Ectodermal cell (in vitro differentiated cells): Measurements from ENCODE around the gene DOK1.

Experiments used
- H3K27ac ChIP-seq: 2 replicates; pipeline ENCODE4 v1.7.0; 2013; ENCODE audit warnings: mild to moderate bottlenecking, low read depth, low read length; ENCODE audit not compliant: insufficient read depth, poor library complexity, severe bottlenecking
- H3K27me3 ChIP-seq: 2 replicates; pipeline ENCODE4 v1.7.0; 2013; ENCODE audit warnings: mild to moderate bottlenecking, low read length; ENCODE audit not compliant: insufficient read depth, control insufficient read depth, poor library complexity, severe bottlenecking
- H3K36me3 ChIP-seq: one replicate; pipeline ENCODE4 v1.7.0; 2013; ENCODE audit warnings: low read length; ENCODE audit not compliant: control insufficient read depth, insufficient read depth
- H3K4me1 ChIP-seq: one replicate; pipeline ENCODE4 v1.7.0; 2013; ENCODE audit warnings: low read length; ENCODE audit not compliant: control insufficient read depth, insufficient read depth
- H3K4me3 ChIP-seq: 2 replicates; pipeline ENCODE4 v1.7.0; 2013; ENCODE audit warnings: low read depth, low read length, control low read depth; ENCODE audit not compliant: insufficient read depth
- H3K9me3 ChIP-seq: 2 replicates; pipeline ENCODE4 v1.7.0; 2013; ENCODE audit warnings: mild to moderate bottlenecking, low read length, moderate library complexity; ENCODE audit not compliant: control insufficient read depth
- WGBS, 2 experiments: methylation state at CpG; one replicate each; pipeline ENCODE4 v1.1.7; 2013; ENCODE audit warnings: missing lambda C conversion rate in 2 of 2; 5-methylcytosine and 5-hydroxymethylcytosine counted together

DOK1 gene

GRCh38 chr2:74526649-74527230 is 27.8 kb upstream of the DOK1 start:
- H3K27ac ChIP-seq, result no peak overlapping the region
- 97% methylated on average over 11 of the region's 11 CpGs for whole genome bisulfite sequencing, 2 experiments

GRCh38 chr2:74527741-74528140 is 26.8 kb upstream of the DOK1 start:
- Histone ChIP-seq H3K9me3 (no peaks in the 10 kb centered on the region), H3K36me3 (peaks cover 23% of the 10 kb centered on the region), H3K4me1 (peaks cover 8% of the 10 kb centered on the region), H3K27ac (no peak overlapping the region), H3K27me3 (no peaks in the 10 kb centered on the region), H3K4me3 (no peak overlapping the region)
- WGBS, 2 experiments, result 94 to 95% methylated on average over 9 of the region's 9 CpGs

More at GRCh38 chr2:74526649-74527230, 27.8 kb upstream of the DOK1 start:
- Histone ChIP-seq H3K4me1 (peaks cover 8% of the 10 kb centered on the region), H3K9me3 (no peaks in the 10 kb centered on the region), H3K4me3 (no peak overlapping the region), H3K36me3 (peaks cover 18% of the 10 kb centered on the region), H3K27me3 (peaks cover 4% of the 10 kb centered on the region)

- Histone ChIP-seq H3K9me3 (no peaks in the 10 kb centered on the region), H3K27ac (no peak overlapping the region), H3K4me1 (peaks cover 8% of the 10 kb centered on the region), H3K36me3 (peaks cover 26% of the 10 kb centered on the region), H3K4me3 (peak overlapping the region; percentile 97), H3K27me3 (no peaks in the 10 kb centered on the region)
- WGBS, 2 experiments, result 15 to 18% methylated on average over 28 to 29 of the region's 29 CpGs
Observed at GRCh38 chr2:74528600-74529356, 25.7 kb upstream of the DOK1 start.

- Histone ChIP-seq H3K4me3 (peak within 1 kb of the TSS; percentile 97), H3K27me3 (no peaks in the 10 kb centered on the region), H3K27ac (no peak within 1 kb of the TSS), H3K9me3 (no peaks in the 10 kb centered on the region), H3K4me1 (peaks cover 8% of the 10 kb centered on the region), H3K36me3 (peaks cover 26% of the 10 kb centered on the region)
- 0% methylated on average over 87 of the region's 87 CpGs for WGBS, 2 experiments
Observed at GRCh38 chr2:74529357-74530238, 24.9 kb upstream of the DOK1 start, which contains the start of the genes AUP1 and HTRA2. TSS of gene AUP1 (minus strand) at chr2:74529706. CDS start at chr2:74529629, 77 bp downstream. TSS of gene HTRA2 (plus strand) at chr2:74529933. CDS start at chr2:74530007, 74 bp downstream.

- Histone ChIP-seq H3K27me3 (no peaks in the 10 kb centered on the region), H3K4me1 (peaks cover 8% of the 10 kb centered on the region), H3K36me3 (peaks cover 26% of the 10 kb centered on the region), H3K4me3 (peak overlapping the region; percentile 97), H3K27ac (no peak overlapping the region), H3K9me3 (no peaks in the 10 kb centered on the region)
- 13 to 15% methylated on average over 54 of the region's 54 CpGs for WGBS, 2 experiments
Observed at GRCh38 chr2:74530239-74531187, 24.0 kb upstream of the DOK1 start.

GRCh38 chr2:74531666-74532065 is 22.9 kb upstream of the DOK1 start:
- peaks cover 23% of the 10 kb centered on the region for H3K36me3 ChIP-seq
- H3K27ac ChIP-seq, result no peak overlapping the region
- no peaks in the 10 kb centered on the region for H3K27me3 ChIP-seq
- no peak overlapping the region for H3K4me3 ChIP-seq
- H3K9me3 ChIP-seq, result no peaks in the 10 kb centered on the region
- peaks cover 8% of the 10 kb centered on the region for H3K4me1 ChIP-seq
- WGBS, 2 experiments, result 88 to 89% methylated on average over 7 of the region's 7 CpGs

GRCh38 chr2:74532222-74532621 is 22.3 kb upstream of the DOK1 start:
- H3K4me1 ChIP-seq, result peaks cover 8% of the 10 kb centered on the region
- H3K36me3 ChIP-seq, result peaks cover 17% of the 10 kb centered on the region
- H3K4me3 ChIP-seq, result no peak overlapping the region
- no peaks in the 10 kb centered on the region for H3K9me3 ChIP-seq
- H3K27me3 ChIP-seq, result no peaks in the 10 kb centered on the region
- H3K27ac ChIP-seq, result no peak overlapping the region

- Histone ChIP-seq H3K4me3 (no peak overlapping the region), H3K9me3 (no peaks in the 10 kb centered on the region), H3K4me1 (peaks cover 4% of the 10 kb centered on the region), H3K27ac (no peak overlapping the region), H3K27me3 (no peaks in the 10 kb centered on the region), H3K36me3 (peaks cover 8% of the 10 kb centered on the region)
- WGBS, 2 experiments, result 92 to 96% methylated on average over 4 of the region's 4 CpGs
Observed at GRCh38 chr2:74533464-74533863, 21.1 kb upstream of the DOK1 start.

GRCh38 chr2:74534411-74534810 is 20.1 kb upstream of the DOK1 start:
- no peaks in the 10 kb centered on the region for H3K27me3 ChIP-seq
- H3K4me3 ChIP-seq, result no peak overlapping the region
- WGBS, 2 experiments, result 95% methylated on average over 12 of the region's 12 CpGs
- peaks cover 8% of the 10 kb centered on the region for H3K36me3 ChIP-seq
- no peaks in the 10 kb centered on the region for H3K4me1 ChIP-seq
- no peaks in the 10 kb centered on the region for H3K9me3 ChIP-seq
- H3K27ac ChIP-seq, result no peak overlapping the region
